A549 (cell line): Measurements from ENCODE around the gene BHLHE23.

ENCODE experiments used
- CBX2 ChIP-seq: fragments of 200-600 bp; sonication (generic); IDR thresholded peaks from 2 replicates; pipeline ENCODE4 v1.6.1; 2016; ENCODE audit warnings: low read depth, mild to moderate bottlenecking, borderline replicate concordance
- CTCF ChIP-seq: fragments of >200 bp; sonication (Bioruptor Twin); formaldehyde crosslinking; IDR thresholded peaks from 3 replicates; pipeline ENCODE4 v1.5.1; 2016
- EHMT2 ChIP-seq: fragments of 200-600 bp; sonication (generic); IDR thresholded peaks from 2 replicates; pipeline ENCODE4 v1.6.1; 2016; ENCODE audit warnings: antibody characterized with exemption, low read depth, mild to moderate bottlenecking, moderate library complexity
- EP300 ChIP-seq, 2 experiments: fragments of >200 bp; sonication (Bioruptor Twin); formaldehyde crosslinking; IDR thresholded peaks; 2 replicates in 1 of 2; 3 replicates in 1 of 2; pipeline ENCODE4 v1.6.1; 2016 to 2017
- HOXA7 ChIP-seq: fragments of 250-450 bp; sonication (Bioruptor Pico); IDR thresholded peaks from 2 replicates; pipeline ENCODE4 v1.5.0; 2020; ENCODE audit warnings: mild to moderate bottlenecking, moderate library complexity
- POLR2A ChIP-seq: IDR thresholded peaks from 2 replicates; pipeline ENCODE4 v1.6.1; 2012; ENCODE audit warnings: mild to moderate bottlenecking, low read length
- RFX5 ChIP-seq: fragments of 450-650 bp; IDR thresholded peaks from 2 replicates; pipeline ENCODE4 v1.7.1; 2014; ENCODE audit warnings: antibody characterized with exemption, mild to moderate bottlenecking, moderate library complexity
- SMC3 ChIP-seq: fragments of >200 bp; sonication (Bioruptor Twin); formaldehyde crosslinking; IDR thresholded peaks from 3 replicates; pipeline ENCODE4 v1.6.1; 2018; ENCODE audit warnings: inconsistent platforms
- TF ChIP-seq, protein P1 (sequence below): fragments of 450-650 bp; IDR thresholded peaks from 2 replicates; pipeline ENCODE4 v1.6.1; 2014; ENCODE audit warnings: antibody characterized with exemption
- TF ChIP-seq, protein P2 (sequence below): fragments of 200-600 bp; sonication (generic); IDR thresholded peaks from 2 replicates; pipeline ENCODE4 v1.6.1; 2016; ENCODE audit warnings: antibody characterized with exemption, mild to moderate bottlenecking, moderate library complexity

DNA sequence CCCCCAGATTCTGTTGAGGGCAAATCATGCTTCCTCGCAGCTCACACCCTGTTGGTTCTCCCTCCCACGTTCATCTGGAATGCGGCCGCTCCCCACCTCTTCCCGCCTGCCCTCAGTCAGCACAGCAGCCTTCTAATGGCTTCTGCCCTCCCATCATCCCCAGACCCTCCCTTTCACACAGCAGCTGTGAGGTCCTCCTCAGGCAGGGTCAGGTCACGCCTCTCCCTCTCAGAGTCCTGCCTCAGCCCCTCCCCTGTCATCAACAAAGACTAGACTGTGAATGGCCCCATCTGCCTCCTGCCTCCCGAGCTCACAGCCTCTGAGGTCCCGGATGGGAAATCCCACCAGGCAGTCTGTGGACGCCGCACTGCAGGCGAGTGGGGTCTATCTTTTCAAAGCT lies 7.9 kb upstream of the BHLHE23 start:
- TF ChIP-seq, protein P1, sequence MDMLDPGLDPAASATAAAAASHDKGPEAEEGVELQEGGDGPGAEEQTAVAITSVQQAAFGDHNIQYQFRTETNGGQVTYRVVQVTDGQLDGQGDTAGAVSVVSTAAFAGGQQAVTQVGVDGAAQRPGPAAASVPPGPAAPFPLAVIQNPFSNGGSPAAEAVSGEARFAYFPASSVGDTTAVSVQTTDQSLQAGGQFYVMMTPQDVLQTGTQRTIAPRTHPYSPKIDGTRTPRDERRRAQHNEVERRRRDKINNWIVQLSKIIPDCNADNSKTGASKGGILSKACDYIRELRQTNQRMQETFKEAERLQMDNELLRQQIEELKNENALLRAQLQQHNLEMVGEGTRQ = no peak
- TF ChIP-seq CTCF = no peak
- TF ChIP-seq EHMT2 = no peak
- no peak for TF ChIP-seq EP300 (IDR thresholded peaks at IDR 0.05)
- TF ChIP-seq, protein P2, sequence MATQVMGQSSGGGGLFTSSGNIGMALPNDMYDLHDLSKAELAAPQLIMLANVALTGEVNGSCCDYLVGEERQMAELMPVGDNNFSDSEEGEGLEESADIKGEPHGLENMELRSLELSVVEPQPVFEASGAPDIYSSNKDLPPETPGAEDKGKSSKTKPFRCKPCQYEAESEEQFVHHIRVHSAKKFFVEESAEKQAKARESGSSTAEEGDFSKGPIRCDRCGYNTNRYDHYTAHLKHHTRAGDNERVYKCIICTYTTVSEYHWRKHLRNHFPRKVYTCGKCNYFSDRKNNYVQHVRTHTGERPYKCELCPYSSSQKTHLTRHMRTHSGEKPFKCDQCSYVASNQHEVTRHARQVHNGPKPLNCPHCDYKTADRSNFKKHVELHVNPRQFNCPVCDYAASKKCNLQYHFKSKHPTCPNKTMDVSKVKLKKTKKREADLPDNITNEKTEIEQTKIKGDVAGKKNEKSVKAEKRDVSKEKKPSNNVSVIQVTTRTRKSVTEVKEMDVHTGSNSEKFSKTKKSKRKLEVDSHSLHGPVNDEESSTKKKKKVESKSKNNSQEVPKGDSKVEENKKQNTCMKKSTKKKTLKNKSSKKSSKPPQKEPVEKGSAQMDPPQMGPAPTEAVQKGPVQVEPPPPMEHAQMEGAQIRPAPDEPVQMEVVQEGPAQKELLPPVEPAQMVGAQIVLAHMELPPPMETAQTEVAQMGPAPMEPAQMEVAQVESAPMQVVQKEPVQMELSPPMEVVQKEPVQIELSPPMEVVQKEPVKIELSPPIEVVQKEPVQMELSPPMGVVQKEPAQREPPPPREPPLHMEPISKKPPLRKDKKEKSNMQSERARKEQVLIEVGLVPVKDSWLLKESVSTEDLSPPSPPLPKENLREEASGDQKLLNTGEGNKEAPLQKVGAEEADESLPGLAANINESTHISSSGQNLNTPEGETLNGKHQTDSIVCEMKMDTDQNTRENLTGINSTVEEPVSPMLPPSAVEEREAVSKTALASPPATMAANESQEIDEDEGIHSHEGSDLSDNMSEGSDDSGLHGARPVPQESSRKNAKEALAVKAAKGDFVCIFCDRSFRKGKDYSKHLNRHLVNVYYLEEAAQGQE = no peak
- no peak for TF ChIP-seq HOXA7 (CRISPR knock-in tag)
- no peak for TF ChIP-seq SMC3
- TF ChIP-seq CBX2 = no peak
- TF ChIP-seq POLR2A = no peak
- TF ChIP-seq RFX5 = no peak
